Osteocyte (in vitro differentiated cells): ENCODE measurements around the gene NT5E. TPM values are rescaled to one million over a fixed set of nuclear protein-coding genes. Genes with fewer than 3 reads are reported as not detected.

Experiments used
- DNase-seq: peaks from one replicate; pipeline ENCODE4 v3.0.0; 2021; ENCODE audit warnings: mixed read lengths; ENCODE audit not compliant: unreplicated experiment; ENCODE audit errors: extremely low spot score
- H3K27ac Mint-ChIP-seq: one replicate; pipeline ENCODE4 v1.8.0; 2021; ENCODE audit warnings: mild to moderate bottlenecking, mixed read lengths; ENCODE audit not compliant: unreplicated experiment
- H3K27me3 Mint-ChIP-seq: one replicate; pipeline ENCODE4 v1.8.0; 2021; ENCODE audit warnings: mixed read lengths; ENCODE audit not compliant: unreplicated experiment
- H3K36me3 Mint-ChIP-seq: one replicate; pipeline ENCODE4 v1.8.0; 2021; ENCODE audit warnings: mixed read lengths; ENCODE audit not compliant: unreplicated experiment
- H3K4me1 Mint-ChIP-seq: one replicate; pipeline ENCODE4 v1.8.0; 2021; ENCODE audit warnings: mixed read lengths; ENCODE audit not compliant: unreplicated experiment
- H3K4me3 Mint-ChIP-seq: one replicate; pipeline ENCODE4 v1.8.0; 2021; ENCODE audit warnings: mild to moderate bottlenecking, moderate library complexity, mixed read lengths; ENCODE audit not compliant: unreplicated experiment
- H3K9me3 Mint-ChIP-seq: one replicate; pipeline ENCODE4 v1.8.0; 2021; ENCODE audit warnings: mixed read lengths; ENCODE audit not compliant: unreplicated experiment
- CTCF ChIP-seq: fragments of 200-600 bp; sonication (generic); IDR thresholded peaks from 2 replicates; pipeline ENCODE4 v1.5.0; 2021; ENCODE audit warnings: antibody characterized with exemption, mild to moderate bottlenecking, moderate library complexity
- total RNA-seq: library from RNA; stranded (reverse); gene quantifications from 2 replicates; pipeline ENCODE4 v1.2.1, GENCODE V29; 2021

Gene NT5E
- total RNA-seq, 1 donor from 2014 or later = 197 TPM

- peaks cover 92% of the 10 kb centered on the region for H3K4me1 Mint-ChIP-seq
- DNase-seq = no peak
- H3K36me3 Mint-ChIP-seq = peaks cover 19% of the 10 kb centered on the region
- H3K27me3 Mint-ChIP-seq = no peaks in the 10 kb centered on the region
- H3K27ac Mint-ChIP-seq = peak overlapping the region; percentile 99
- no peaks in the 10 kb centered on the region for H3K9me3 Mint-ChIP-seq
- H3K4me3 Mint-ChIP-seq = peak overlapping the region; percentile 44
- no peak for TF ChIP-seq CTCF
Observed at GRCh38 chr6:85458184-85458583, 8.3 kb downstream of the NT5E start.

GRCh38 chr6:85458782-85459181, 8.9 kb downstream of the NT5E start:
- no peak for DNase-seq
- TF ChIP-seq CTCF = no peak
- H3K27ac Mint-ChIP-seq = peak overlapping the region; percentile 99
- no peaks in the 10 kb centered on the region for H3K9me3 Mint-ChIP-seq
- peak overlapping the region; percentile 44 for H3K4me3 Mint-ChIP-seq
- H3K36me3 Mint-ChIP-seq = peaks cover 18% of the 10 kb centered on the region
- H3K27me3 Mint-ChIP-seq = no peaks in the 10 kb centered on the region
- peaks cover 92% of the 10 kb centered on the region for H3K4me1 Mint-ChIP-seq

- Mint-ChIP-seq H3K27me3 (no peaks in the 10 kb centered on the region), H3K36me3 (peaks cover 12% of the 10 kb centered on the region), H3K9me3 (no peaks in the 10 kb centered on the region), H3K4me3 (peak overlapping the region; percentile 44), H3K4me1 (peaks cover 92% of the 10 kb centered on the region), H3K27ac (peak overlapping the region; percentile 99)
- no peak for DNase-seq
- TF ChIP-seq CTCF = no peak
Observed at GRCh38 chr6:85459224-85459901, 9.5 kb downstream of the NT5E start.

GRCh38 chr6:85460154-85460920, 10.5 kb downstream of the NT5E start:
- TF ChIP-seq CTCF = no peak
- Mint-ChIP-seq H3K4me1 (peaks cover 97% of the 10 kb centered on the region), H3K36me3 (peaks cover 10% of the 10 kb centered on the region), H3K9me3 (no peaks in the 10 kb centered on the region), H3K27me3 (no peaks in the 10 kb centered on the region), H3K4me3 (no peak overlapping the region), H3K27ac (peak overlapping the region; percentile 99)
- DNase-seq = no peak
